Thoracic aorta (tissue), 2 donors: ENCODE results near the gene NLK. TPM values are rescaled to one million over a fixed set of nuclear protein-coding genes. Genes with fewer than 3 reads are reported as not detected.

Experiments
- ATAC-seq: fragments of 150-250 bp; one replicate; pipeline ENCODE4 v1.8.0; 2017; ENCODE audit warnings: low read depth; ENCODE audit not compliant: insufficient number of reproducible peaks, low FRiP score
- DNase-seq: peaks from one replicate; pipeline ENCODE4 v3.0.0-alpha.2; 2020; ENCODE audit warnings: low spot score
- H3K27ac ChIP-seq, 2 donors: fragments of 200-600 bp; sonication (generic); 1 replicate in 1 of 2; 2 replicates in 1 of 2; pipeline ENCODE4 v1.5.1; 2016; ENCODE audit warnings: mild to moderate bottlenecking in 2 of 2, moderate library complexity in 2 of 2
- H3K27me3 ChIP-seq: fragments of 200-600 bp; sonication (generic); replicated peaks from 2 replicates; pipeline ENCODE4 v1.6.0; 2016; ENCODE audit warnings: mild to moderate bottlenecking; ENCODE audit not compliant: insufficient read depth
- H3K36me3 ChIP-seq: fragments of 200-600 bp; sonication (generic); one replicate; pipeline ENCODE4 v1.5.1; 2016
- H3K4me1 ChIP-seq, 2 donors: fragments of 200-600 bp; sonication (generic); 1 replicate in 1 of 2; 2 replicates in 1 of 2; pipeline versions ENCODE4 v1.5.1 to v1.6.0; 2016; ENCODE audit warnings: low read depth in 2 of 2, mild to moderate bottlenecking in 1 of 2; ENCODE audit not compliant: control insufficient read depth in 1 of 2
- H3K4me3 ChIP-seq: fragments of 200-600 bp; sonication (generic); 2 replicates; pipeline ENCODE4 v1.5.1; 2016; ENCODE audit warnings: mild to moderate bottlenecking
- H3K9me3 ChIP-seq: fragments of 200-600 bp; sonication (generic); 2 replicates; pipeline ENCODE4 v1.5.1; 2016
- total RNA-seq, 2 donors: library from RNA; depleted of rRNA; stranded (reverse); fragments of >200 nt; gene quantifications; one replicate each; pipeline versions ENCODE4 v1.1.0 to v1.2.3, GENCODE V29; 2016
- TF ChIP-seq, protein P1 (sequence below): fragments of 200-600 bp; sonication (generic); IDR thresholded peaks from one replicate; pipeline ENCODE4 v1.5.1; 2019; ENCODE audit warnings: antibody characterized with exemption

NLK gene
- total RNA-seq, 2 donors from 2014 or later, result 10.3 to 23.0 TPM

- DNase-seq (no peak), ATAC-seq (no peak)
- TF ChIP-seq, protein P1, sequence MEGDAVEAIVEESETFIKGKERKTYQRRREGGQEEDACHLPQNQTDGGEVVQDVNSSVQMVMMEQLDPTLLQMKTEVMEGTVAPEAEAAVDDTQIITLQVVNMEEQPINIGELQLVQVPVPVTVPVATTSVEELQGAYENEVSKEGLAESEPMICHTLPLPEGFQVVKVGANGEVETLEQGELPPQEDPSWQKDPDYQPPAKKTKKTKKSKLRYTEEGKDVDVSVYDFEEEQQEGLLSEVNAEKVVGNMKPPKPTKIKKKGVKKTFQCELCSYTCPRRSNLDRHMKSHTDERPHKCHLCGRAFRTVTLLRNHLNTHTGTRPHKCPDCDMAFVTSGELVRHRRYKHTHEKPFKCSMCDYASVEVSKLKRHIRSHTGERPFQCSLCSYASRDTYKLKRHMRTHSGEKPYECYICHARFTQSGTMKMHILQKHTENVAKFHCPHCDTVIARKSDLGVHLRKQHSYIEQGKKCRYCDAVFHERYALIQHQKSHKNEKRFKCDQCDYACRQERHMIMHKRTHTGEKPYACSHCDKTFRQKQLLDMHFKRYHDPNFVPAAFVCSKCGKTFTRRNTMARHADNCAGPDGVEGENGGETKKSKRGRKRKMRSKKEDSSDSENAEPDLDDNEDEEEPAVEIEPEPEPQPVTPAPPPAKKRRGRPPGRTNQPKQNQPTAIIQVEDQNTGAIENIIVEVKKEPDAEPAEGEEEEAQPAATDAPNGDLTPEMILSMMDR, result no peak
- Histone ChIP-seq H3K4me1 (no peaks in the 10 kb centered on the region), H3K36me3 (peaks cover 5% of the 10 kb centered on the region), H3K27ac (no peak overlapping the region), H3K4me3 (no peak overlapping the region), H3K9me3 (no peaks in the 10 kb centered on the region), H3K27me3 (no peaks in the 10 kb centered on the region)
These were observed 89.1 kb downstream of the NLK start for GRCh38 chr17:28131599-28131998.

- ATAC-seq (no peak), DNase-seq (no peak)
- Histone ChIP-seq H3K4me1 (no peaks in the 10 kb centered on the region), H3K4me3 (no peak overlapping the region), H3K27ac (peak overlapping the region in 1 of 2 donors; percentile 27), H3K27me3 (no peaks in the 10 kb centered on the region), H3K9me3 (no peaks in the 10 kb centered on the region), H3K36me3 (peaks cover 5% of the 10 kb centered on the region)
- TF ChIP-seq, protein P1, result no peak
These were observed 91.1 kb downstream of the NLK start for GRCh38 chr17:28133562-28133970.

DNA sequence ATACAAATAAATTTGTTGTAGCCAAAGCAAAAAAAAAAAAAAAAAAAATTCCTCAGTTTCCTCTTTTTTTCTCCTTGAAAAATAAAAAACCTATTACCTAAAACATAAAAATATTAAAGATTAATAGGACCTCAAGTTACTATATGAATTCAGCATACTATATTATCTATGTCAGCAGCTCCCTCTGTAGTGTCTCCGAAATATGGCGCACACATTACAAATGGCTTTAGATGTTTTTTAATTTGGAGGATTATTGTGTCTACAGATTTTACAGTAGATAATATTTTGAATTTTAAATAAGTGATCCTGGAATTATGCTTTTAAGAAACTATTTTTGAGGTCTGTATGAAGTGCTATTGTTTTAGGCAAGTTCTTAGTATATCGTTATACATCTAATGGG, 94.4 kb downstream of the NLK start:
- no peaks in the 10 kb centered on the region for H3K4me1 ChIP-seq

GRCh38 chr17:28139822-28140221, 97.3 kb downstream of the NLK start:
- Histone ChIP-seq H3K4me1 (no peaks in the 10 kb centered on the region), H3K9me3 (no peaks in the 10 kb centered on the region), H3K36me3 (no peaks in the 10 kb centered on the region), H3K4me3 (no peak overlapping the region), H3K27ac (no peak overlapping the region), H3K27me3 (no peaks in the 10 kb centered on the region)
- DNase-seq, result no peak
- TF ChIP-seq, protein P1, result no peak
- no peak for ATAC-seq

More for the DNA sequence above, 94.4 kb downstream of the NLK start:
- TF ChIP-seq, protein P1, result no peak
- H3K4me3 ChIP-seq, result no peak overlapping the region
- H3K36me3 ChIP-seq, result peaks cover 5% of the 10 kb centered on the region
- H3K9me3 ChIP-seq, result no peaks in the 10 kb centered on the region
- no peak overlapping the region for H3K27ac ChIP-seq
- H3K27me3 ChIP-seq, result no peaks in the 10 kb centered on the region
- ATAC-seq (no peak), DNase-seq (no peak)

GRCh38 chr17:28141313-28141712, 98.8 kb downstream of the NLK start:
- Histone ChIP-seq H3K27me3 (no peaks in the 10 kb centered on the region), H3K27ac (no peak overlapping the region), H3K9me3 (no peaks in the 10 kb centered on the region), H3K36me3 (no peaks in the 10 kb centered on the region), H3K4me3 (no peak overlapping the region), H3K4me1 (no peaks in the 10 kb centered on the region)
- no peak for ATAC-seq
- TF ChIP-seq, protein P1, result no peak
- DNase-seq, result no peak
